GM19193 (cell line): ENCODE measurements around the gene VSNL1.

ENCODE experiments used
- POLR2A ChIP-seq: IDR thresholded peaks from 4 replicates; pipeline ENCODE4 v1.6.1; 2011; ENCODE audit not compliant: insufficient read depth, insufficient read length; ENCODE audit errors: extremely low read depth

Gene VSNL1

GRCh38 chr2:17630089-17630488 is 89.6 kb downstream of the VSNL1 start:
- TF ChIP-seq POLR2A = no peak

- no peak for TF ChIP-seq POLR2A
Measured at GRCh38 chr2:17634997-17635396, 94.5 kb downstream of the VSNL1 start.

DNA sequence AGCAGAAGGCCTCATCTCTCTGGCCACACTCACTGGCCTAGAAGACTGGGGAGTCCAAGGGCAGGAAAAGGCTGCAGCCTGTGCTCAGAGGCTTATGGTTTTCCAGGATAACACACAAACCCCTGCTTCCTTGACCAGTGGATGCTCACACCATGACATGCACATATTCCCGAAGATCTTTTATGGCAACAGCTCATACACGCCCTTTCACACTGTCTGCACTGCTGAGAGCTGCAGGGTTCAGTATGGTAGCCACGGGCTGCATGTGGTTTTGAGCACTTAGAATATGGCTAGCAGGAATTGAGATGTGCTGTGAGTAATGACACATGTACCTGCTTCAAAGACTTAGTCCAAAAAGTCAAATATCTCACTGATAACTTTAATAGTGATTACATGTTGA is 95.8 kb downstream of the VSNL1 start:
- no peak for TF ChIP-seq POLR2A

- no peak for TF ChIP-seq POLR2A
Measured at GRCh38 chr2:17637131-17637906, 96.8 kb downstream of the VSNL1 start.

- no peak for TF ChIP-seq POLR2A
Measured at GRCh38 chr2:17638196-17638743, 97.8 kb downstream of the VSNL1 start.

GRCh38 chr2:17640406-17640805 is 99.9 kb downstream of the VSNL1 start:
- TF ChIP-seq POLR2A = no peak

DNA sequence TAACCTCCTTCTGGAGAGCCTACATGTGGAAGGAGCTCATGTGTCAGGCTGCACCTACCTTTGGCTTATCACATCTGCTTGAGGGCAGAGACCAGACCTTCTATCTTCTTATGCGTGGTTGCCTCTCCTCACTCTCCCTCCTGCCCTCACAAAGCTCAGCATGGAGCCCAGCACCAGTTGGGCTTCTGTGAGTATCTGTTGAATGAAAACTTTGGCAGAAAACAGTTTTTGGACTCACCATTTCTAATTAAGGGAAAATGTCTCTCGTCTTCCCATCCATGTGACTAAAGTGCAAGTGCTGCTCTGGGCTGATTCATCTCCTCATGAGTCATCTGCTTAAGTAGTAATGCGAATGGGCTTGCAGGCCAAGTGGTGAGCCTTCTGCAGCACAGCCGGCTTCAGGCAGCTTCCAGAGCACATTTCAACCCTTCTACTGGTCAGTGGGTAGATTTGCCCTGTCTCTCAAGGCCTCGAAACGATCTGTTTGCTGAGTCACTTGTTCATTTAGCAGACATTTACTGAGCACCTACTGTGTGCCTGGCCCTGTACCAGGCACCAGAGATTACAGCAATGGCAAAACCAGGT is 102.6 kb downstream of the VSNL1 start:
- no peak for TF ChIP-seq POLR2A

DNA sequence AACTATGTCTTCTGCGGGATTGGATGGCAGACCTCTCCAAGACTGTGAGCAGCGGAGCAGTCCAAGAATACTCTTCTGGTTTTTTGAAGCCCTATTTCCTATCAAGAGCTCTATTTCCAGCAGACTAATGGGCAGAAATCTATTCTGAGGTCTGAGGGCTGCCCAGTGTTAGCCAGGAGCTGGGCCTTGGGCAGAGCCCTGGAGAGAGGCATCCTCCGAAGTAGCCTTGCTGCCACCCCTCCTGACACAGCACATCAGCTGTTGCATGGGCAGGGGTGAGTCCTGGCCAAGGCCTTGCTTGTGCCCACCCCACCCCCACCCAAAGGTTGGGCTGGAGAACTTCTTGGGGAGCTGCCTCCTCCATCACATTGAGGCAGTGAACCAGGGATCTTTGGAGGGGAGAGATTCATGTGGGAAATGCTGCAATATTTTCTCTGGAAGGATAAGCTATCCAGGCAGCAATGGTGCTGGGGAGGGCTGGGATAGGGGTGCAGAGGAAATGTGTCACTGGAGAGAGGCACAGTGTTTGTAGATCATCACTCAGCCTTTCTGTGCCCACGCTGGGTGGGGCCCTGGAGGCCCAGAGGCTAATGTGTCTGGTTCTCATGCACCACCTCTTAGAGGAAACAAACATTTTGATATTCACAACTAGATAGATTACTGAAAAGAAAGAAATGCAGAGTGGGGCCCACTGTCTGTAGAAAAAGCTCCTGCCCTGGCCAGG is 104.7 kb downstream of the VSNL1 start:
- TF ChIP-seq POLR2A = no peak

DNA sequence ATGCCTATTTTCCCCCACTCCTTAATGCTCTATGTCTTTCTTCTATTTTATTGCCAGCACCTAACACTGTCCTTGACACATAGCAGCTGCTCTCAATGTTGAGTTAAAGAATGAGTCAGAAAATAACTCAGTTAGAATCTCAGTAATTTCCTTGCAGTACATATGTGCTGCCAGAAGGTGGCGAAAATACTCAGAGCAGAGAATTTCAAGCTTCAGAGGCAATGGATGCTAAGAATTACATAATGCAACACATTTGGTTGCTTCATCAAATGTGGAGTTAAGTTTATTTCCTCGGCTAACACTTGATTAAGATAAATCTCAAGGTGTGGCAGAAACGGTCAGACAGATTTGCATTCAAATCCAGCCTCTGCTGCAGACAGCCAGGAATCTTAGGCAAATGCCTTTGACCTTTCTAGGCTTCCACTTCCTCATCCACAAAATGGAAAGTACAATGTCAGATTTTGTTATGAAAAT is 105.6 kb downstream of the VSNL1 start:
- no peak for TF ChIP-seq POLR2A

DNA sequence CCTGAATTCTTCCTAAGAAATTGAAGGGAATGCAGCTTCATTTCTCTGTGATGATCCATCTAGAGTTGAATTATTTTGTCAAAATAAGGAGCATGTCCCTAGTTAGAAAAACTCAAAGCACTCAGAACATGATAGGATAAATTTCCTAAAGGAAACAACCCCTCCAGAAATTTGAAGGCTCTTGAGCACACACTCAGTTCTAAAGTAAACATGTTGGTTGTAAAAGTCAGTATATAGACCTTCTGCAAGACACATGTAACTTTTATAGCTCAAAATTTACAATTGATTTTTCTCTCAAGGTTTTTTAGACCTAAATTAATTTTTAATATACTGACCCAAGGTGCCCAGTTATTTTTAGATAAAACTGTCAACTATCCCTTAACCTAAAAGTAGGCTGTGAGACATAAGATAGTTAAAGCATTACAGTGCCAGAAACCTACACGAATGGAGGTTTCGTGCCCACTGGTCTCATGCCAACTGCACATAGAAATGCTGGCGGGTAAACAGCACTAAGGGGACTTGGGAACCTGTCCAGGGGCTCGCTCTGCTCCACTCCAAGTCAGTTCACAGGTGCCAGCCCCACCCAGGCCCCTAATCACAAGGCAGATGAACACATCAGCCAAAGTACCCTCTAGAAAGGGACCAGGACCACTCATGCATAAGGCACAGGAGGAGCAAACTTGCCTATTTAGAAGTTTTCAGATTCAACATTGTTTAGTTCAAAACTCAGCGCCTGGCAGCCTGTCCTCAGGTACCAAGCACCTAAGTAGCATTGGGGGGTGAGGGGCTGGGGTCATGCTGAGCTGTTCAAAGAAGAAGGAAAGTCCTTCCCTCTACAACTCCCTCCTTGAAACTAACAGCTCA is 106.6 kb downstream of the VSNL1 start:
- TF ChIP-seq POLR2A = no peak

GRCh38 chr2:17648581-17648980 is 108.1 kb downstream of the VSNL1 start:
- no peak for TF ChIP-seq POLR2A

DNA sequence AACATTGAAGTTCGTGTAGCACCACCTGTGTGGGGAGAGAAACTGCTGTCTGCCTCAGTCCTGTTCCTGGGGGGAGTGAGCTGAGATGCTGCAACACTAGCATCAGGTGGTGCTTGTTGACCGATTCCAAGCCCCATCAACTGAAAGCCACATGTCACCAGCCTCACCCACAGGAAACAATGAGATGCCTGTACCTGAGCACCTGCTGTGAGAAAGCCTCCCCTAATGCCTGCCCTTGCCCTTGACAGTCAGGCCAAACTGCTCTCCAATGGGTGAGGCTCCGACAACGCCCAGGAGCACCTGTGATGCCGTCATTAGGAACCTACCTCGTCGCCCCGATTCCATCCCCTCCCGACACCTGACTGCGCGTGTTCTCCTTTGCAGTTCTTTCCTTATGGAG is 108.5 kb downstream of the VSNL1 start:
- no peak for TF ChIP-seq POLR2A

DNA sequence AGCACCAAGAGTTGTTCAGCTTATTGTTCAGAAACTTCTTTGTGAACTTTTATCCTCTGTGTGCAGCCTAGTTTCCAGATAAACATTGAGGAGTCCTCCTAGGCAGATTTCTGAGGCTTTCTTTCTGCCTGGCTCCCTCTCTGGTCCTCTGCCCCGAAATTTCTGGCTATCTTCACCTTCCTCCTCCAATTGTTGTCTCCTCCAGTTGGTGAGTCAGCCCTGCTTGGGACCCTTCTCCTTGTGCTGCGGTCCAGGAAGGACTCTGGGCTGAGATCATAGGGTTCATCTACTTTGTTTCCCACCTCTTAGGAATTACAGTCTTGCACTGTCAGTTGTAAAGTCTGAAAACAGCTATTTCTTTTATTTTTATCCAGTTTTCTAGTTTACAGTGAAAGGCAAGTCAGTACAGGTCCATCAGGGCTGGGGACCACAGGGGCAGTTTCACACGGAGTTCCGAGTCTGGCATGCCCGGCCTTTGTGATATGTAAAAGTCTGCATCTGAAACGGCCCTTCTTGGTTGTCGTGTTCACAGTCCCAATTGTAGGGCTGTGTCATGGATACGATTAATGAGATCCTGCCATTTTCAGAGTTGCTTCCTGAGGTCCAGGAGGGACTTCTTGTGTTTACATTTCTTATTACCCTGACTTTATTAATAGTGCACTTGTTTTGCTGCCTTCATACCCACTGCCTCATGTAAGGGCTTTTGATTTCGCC is 112.3 kb downstream of the VSNL1 start:
- TF ChIP-seq POLR2A = no peak

- TF ChIP-seq POLR2A = no peak
Measured at GRCh38 chr2:17657759-17658158, 117.3 kb downstream of the VSNL1 start.
